ENCODE results near the gene BMF.
"Not testable (repeated sequence)": the region's sequence is repeated elsewhere in the genome, so short reads cannot be mapped to it uniquely, and the experiment has no call there.

GRCh38 chr15:40073716-40074490, 34.8 kb downstream of the BMF start:
- TF ChIP-seq POLR2A (IDR thresholded peaks at IDR 0.05; ENCODE audit: low read length); CTCF (IDR thresholded peaks at IDR 0.05); CHD2 (IDR thresholded peaks at IDR 0.05; ENCODE audit: low read length, partially characterized antibody); RAD21 (conservative IDR thresholded peaks at IDR 0.05 in 1 of 2, IDR thresholded peaks at IDR 0.05 in 1 of 2); EP300 (IDR thresholded peaks at IDR 0.05); RFX5 (IDR thresholded peaks at IDR 0.05); FOSL2 (IDR thresholded peaks at IDR 0.05); FOSL2 (CRISPR knock-in tag; IDR thresholded peaks at IDR 0.05); NPAS2 (CRISPR knock-in tag; IDR thresholded peaks at IDR 0.05; ENCODE audit: borderline replicate concordance): not testable (repeated sequence)
